GM21528 (cell line): Measurements from ENCODE around the gene GFOD1.

ENCODE experiments used
- ATAC-seq: cut with Tn5 transposase; IDR thresholded peaks from one replicate; pipeline ENCODE4 v1.9.1; 2021; ENCODE audit warnings: mild to moderate bottlenecking, moderate library complexity; ENCODE audit not compliant: unreplicated experiment, low FRiP score

The GFOD1 gene

GRCh38 chr6:13412639-13413465 lies 74.5 kb downstream of the GFOD1 start:
- ATAC-seq: no peak

GRCh38 chr6:13412211-13412610 lies 75.2 kb downstream of the GFOD1 start:
- no peak for ATAC-seq

GRCh38 chr6:13411484-13411883 lies 75.9 kb downstream of the GFOD1 start:
- ATAC-seq: no peak

GRCh38 chr6:13409991-13410390 lies 77.4 kb downstream of the GFOD1 start:
- no peak for ATAC-seq

GRCh38 chr6:13407709-13408695 lies 79.4 kb downstream of the GFOD1 start:
- ATAC-seq: no peak

- ATAC-seq: no peak
These were observed 80.1 kb downstream of the GFOD1 start for GRCh38 chr6:13407368-13407708.

GRCh38 chr6:13406781-13407180 lies 80.6 kb downstream of the GFOD1 start:
- no peak for ATAC-seq

GRCh38 chr6:13405961-13406477 lies 81.4 kb downstream of the GFOD1 start:
- ATAC-seq: no peak

GRCh38 chr6:13404892-13405254 lies 82.5 kb downstream of the GFOD1 start:
- ATAC-seq: no peak

- ATAC-seq: no peak
These were observed 83.0 kb downstream of the GFOD1 start for GRCh38 chr6:13404228-13404891.

- no peak for ATAC-seq
These were observed 84.7 kb downstream of the GFOD1 start for GRCh38 chr6:13402711-13403110.

- ATAC-seq: no peak
These were observed 86.6 kb downstream of the GFOD1 start for GRCh38 chr6:13400772-13401171.

GRCh38 chr6:13398421-13398994 lies 88.9 kb downstream of the GFOD1 start:
- no peak for ATAC-seq

GRCh38 chr6:13398069-13398381 lies 89.4 kb downstream of the GFOD1 start:
- ATAC-seq: no peak

GRCh38 chr6:13397359-13398068 lies 89.9 kb downstream of the GFOD1 start:
- peak; percentile 55 for ATAC-seq

- ATAC-seq: no peak
These were observed 91.1 kb downstream of the GFOD1 start for GRCh38 chr6:13396241-13396792.

- no peak for ATAC-seq
These were observed 91.8 kb downstream of the GFOD1 start for GRCh38 chr6:13395272-13396237.

GRCh38 chr6:13392462-13392861 lies 94.9 kb downstream of the GFOD1 start:
- ATAC-seq: no peak

- ATAC-seq: no peak
These were observed 95.9 kb downstream of the GFOD1 start for GRCh38 chr6:13391537-13391936.
